Measurements from ENCODE around the gene PIGP. TPM values are rescaled to one million over a fixed set of nuclear protein-coding genes. Genes with fewer than 3 reads are reported as not detected.

The PIGP gene
- total and polyA plus RNA-seq, 2 of the 13 experiments (the other 11 are each of a cell fraction or from before 2014, with no cell fraction given), result 14.8 to 33.4 TPM

DNA sequence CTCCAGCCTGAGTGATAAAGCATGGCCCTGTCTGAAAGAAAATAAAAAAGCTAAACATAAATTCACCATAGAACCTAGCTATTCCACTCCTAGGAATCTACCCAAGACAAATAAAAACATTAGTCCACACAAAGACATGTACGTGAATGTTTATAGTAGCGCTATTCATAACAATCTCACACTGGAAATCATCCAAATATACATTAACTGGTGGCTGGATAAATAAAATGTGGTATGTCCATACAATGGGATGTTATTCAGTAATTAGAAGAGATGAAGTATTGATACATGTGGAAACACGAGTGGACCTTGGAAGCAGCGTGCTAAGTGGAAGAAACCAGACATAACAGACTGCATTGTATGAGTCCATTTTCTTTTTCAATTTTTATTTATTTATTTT is 36.7 kb downstream of the PIGP start:
- in situ Hi-C loops (cut with HindIII; ENCODE audit: extremely low pct_ligation_motif_present, low pct_unique_long_range_greater_than_20kb), result no loop called here
- Histone ChIP-seq H4K20me1 (ENCODE audit: insufficient read depth, low read length) (no peaks in the 10 kb centered on the region), H3K4me3 (replicated peaks in 1 of 3; ENCODE audit: insufficient read depth in 1 of 3, low read depth in 2 of 3, low read length in 3 of 3) (no peak overlapping the region), H3K27me3 (ENCODE audit: control insufficient read depth in 1 of 2, insufficient read depth in 2 of 2, low read length in 2 of 2) (no peaks in the 10 kb centered on the region), H3K79me2 (ENCODE audit: insufficient read depth, low read length) (no peaks in the 10 kb centered on the region), H2AFZ (ENCODE audit: low read length) (no peak overlapping the region), H3K36me3 (replicated peaks in 1 of 2; ENCODE audit: control insufficient read depth in 1 of 2, insufficient read depth in 2 of 2, low read length in 2 of 2) (no peaks in the 10 kb centered on the region), H3K27ac (ENCODE audit: extremely low read length, insufficient read depth, low read length) (no peak overlapping the region), H3K9ac (ENCODE audit: insufficient read depth, low read depth, low read length) (no peak overlapping the region), H3K4me2 (ENCODE audit: low read depth, low read length) (no peak overlapping the region), H3K4me1 (ENCODE audit: insufficient read depth, low read length) (no peaks in the 10 kb centered on the region), H3K9me3 (ENCODE audit: low read length) (no peaks in the 10 kb centered on the region)
- ChIA-PET POLR2A (no interaction called here), CTCF (ENCODE audit: low intra/inter-chr PET ratio, low total read pairs) (no interaction called here)
- intact Hi-C loops (cut with micrococcal nuclease; ENCODE audit: unreplicated experiment), result no loop called here
- no peak for FAIRE-seq
- WGBS (ENCODE audit: low lambda C conversion rate), result 64% methylated on average over 4 of the region's 4 CpGs
- DNase-seq (ENCODE audit: low spot score), result no peak
- ATAC-seq, result no peak
- TF ChIP-seq PCBP2 (optimal IDR thresholded peaks at IDR 0.05; ENCODE audit: low read depth, low read length, poor library complexity, severe bottlenecking), result no peak
- TF ChIP-seq, protein P1, sequence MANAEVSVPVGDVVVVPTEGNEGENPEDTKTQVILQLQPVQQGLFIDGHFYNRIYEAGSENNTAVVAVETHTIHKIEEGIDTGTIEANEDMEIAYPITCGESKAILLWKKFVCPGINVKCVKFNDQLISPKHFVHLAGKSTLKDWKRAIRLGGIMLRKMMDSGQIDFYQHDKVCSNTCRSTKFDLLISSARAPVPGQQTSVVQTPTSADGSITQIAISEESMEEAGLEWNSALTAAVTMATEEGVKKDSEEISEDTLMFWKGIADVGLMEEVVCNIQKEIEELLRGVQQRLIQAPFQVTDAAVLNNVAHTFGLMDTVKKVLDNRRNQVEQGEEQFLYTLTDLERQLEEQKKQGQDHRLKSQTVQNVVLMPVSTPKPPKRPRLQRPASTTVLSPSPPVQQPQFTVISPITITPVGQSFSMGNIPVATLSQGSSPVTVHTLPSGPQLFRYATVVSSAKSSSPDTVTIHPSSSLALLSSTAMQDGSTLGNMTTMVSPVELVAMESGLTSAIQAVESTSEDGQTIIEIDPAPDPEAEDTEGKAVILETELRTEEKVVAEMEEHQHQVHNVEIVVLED (CRISPR knock-in tag; IDR thresholded peaks at IDR 0.05; ENCODE audit: borderline replicate concordance), result no peak
- TF ChIP-seq, protein P2, sequence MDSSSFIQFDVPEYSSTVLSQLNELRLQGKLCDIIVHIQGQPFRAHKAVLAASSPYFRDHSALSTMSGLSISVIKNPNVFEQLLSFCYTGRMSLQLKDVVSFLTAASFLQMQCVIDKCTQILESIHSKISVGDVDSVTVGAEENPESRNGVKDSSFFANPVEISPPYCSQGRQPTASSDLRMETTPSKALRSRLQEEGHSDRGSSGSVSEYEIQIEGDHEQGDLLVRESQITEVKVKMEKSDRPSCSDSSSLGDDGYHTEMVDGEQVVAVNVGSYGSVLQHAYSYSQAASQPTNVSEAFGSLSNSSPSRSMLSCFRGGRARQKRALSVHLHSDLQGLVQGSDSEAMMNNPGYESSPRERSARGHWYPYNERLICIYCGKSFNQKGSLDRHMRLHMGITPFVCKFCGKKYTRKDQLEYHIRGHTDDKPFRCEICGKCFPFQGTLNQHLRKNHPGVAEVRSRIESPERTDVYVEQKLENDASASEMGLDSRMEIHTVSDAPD (CRISPR knock-in tag; IDR thresholded peaks at IDR 0.05), result no peak
- TF ChIP-seq, protein P3, sequence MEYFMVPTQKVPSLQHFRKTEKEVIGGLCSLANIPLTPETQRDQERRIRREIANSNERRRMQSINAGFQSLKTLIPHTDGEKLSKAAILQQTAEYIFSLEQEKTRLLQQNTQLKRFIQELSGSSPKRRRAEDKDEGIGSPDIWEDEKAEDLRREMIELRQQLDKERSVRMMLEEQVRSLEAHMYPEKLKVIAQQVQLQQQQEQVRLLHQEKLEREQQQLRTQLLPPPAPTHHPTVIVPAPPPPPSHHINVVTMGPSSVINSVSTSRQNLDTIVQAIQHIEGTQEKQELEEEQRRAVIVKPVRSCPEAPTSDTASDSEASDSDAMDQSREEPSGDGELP (IDR thresholded peaks at IDR 0.05; ENCODE audit: borderline replicate concordance, low read depth), result no peak
- TF ChIP-seq ZNF616 (CRISPR knock-in tag; IDR thresholded peaks at IDR 0.05; ENCODE audit: low read depth), result no peak
- BruUV-seq (replicated peaks), result no TSS peak
